NT2/D1 (cell line): ENCODE data around the gene SFXN3.

ENCODE experiments used
- DNase-seq: peaks from one replicate; pipeline ENCODE4 v3.0.0-alpha.2; 2011; ENCODE audit warnings: low read depth, low spot score
- H3K27me3 ChIP-seq: 2 replicates; pipeline ENCODE4 v1.6.0; 2011; ENCODE audit warnings: mild to moderate bottlenecking; ENCODE audit not compliant: insufficient read length, insufficient read depth
- H3K36me3 ChIP-seq: 2 replicates; pipeline ENCODE4 v1.6.1; 2011; ENCODE audit warnings: mild to moderate bottlenecking, low read length, mixed read lengths; ENCODE audit not compliant: insufficient read depth, insufficient read length
- H3K4me1 ChIP-seq: 2 replicates; pipeline ENCODE4 v1.5.1; 2011; ENCODE audit not compliant: insufficient read depth, insufficient read length
- H3K4me3 ChIP-seq: 2 replicates; pipeline ENCODE4 v1.5.1; 2011; ENCODE audit warnings: low read depth; ENCODE audit not compliant: insufficient read length
- H3K9ac ChIP-seq: 2 replicates; pipeline ENCODE4 v1.6.0; 2011; ENCODE audit warnings: low read depth; ENCODE audit not compliant: insufficient read length
- H3K9me3 ChIP-seq: 2 replicates; pipeline ENCODE4 v1.5.1; 2011; ENCODE audit warnings: mild to moderate bottlenecking, low read length; ENCODE audit not compliant: insufficient read depth
- SUZ12 ChIP-seq: IDR thresholded peaks from 2 replicates; pipeline ENCODE4 v1.6.1; 2011; ENCODE audit not compliant: insufficient read length, insufficient read depth; ENCODE audit errors: extremely low read depth
- YY1 ChIP-seq: IDR thresholded peaks from 2 replicates; pipeline ENCODE4 v1.6.1; 2011; ENCODE audit not compliant: insufficient read length, insufficient read depth
- ZNF274 ChIP-seq: IDR thresholded peaks from 2 replicates; pipeline ENCODE4 v1.6.1; 2011; ENCODE audit warnings: mild to moderate bottlenecking, low read depth, low read length

SFXN3 gene

DNA sequence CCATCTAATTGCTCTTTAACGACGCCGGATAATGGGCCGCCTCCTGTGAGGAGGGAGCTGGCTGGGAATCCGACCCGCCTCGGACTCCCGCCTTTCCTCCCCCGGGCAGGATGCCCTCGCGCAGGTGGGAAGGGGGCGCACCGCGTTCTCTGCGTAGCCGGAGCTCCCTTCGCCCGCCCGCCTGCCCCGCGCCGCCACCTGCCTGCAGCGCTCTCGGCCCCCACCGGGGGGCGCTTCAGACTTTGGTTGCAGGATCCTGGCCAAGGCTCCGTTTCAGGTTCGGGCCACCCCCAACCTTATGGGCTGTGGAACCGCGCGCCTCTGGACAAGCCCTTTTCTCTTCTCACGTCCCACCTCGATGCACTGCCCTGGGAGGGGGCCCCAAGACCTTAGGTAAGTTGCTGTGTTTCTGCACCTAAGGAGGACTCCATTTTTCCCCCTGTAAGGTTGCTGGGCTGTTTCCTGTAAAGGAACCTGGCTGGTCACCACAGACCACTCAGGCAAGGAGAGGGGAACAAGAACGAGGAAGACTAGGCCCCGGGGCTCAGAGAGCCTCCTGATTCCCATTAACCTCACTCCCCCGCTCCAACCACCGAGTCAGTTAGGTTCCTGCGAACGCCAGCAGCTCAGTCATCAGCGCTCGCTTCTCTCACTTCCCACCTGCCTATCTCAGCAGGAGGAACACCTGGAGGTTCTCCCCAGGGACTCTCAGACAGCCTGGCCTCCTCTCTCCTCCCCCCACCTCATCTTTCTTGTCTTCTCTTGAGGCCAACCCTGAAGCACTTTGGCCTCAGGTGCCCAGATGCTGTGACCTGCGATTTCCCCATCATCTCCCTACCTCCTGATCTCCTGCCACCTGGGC lies 19.4 kb downstream of the SFXN3 start:
- H3K27me3 ChIP-seq = peaks cover 5% of the 10 kb centered on the region

DNA sequence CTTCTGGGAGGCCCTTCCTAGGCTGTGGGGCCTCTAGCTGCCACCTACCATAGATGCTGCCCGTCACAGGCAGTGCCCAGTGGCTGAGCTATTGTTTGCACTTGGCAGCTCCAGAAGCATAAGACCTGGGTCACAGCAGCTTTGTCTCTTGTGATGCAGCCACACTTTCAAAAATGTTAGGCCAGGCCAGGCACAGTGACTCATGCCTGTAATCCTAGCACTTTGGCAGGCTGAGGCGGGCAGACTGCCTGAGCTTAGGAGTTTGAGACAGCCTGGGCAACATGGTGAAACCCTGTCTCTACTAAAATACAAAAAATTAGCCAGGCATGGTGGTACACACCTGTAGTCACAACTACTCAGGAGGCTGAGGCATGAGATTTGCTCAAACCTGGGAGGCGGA lies 21.3 kb downstream of the SFXN3 start:
- Histone ChIP-seq H3K9ac (no peak overlapping the region), H3K4me3 (no peak overlapping the region), H3K27me3 (peaks cover 5% of the 10 kb centered on the region), H3K36me3 (peaks cover 15% of the 10 kb centered on the region), H3K9me3 (no peaks in the 10 kb centered on the region), H3K4me1 (peaks cover 6% of the 10 kb centered on the region)
- TF ChIP-seq SUZ12 = no peak
- no peak for TF ChIP-seq ZNF274
- TF ChIP-seq YY1 = no peak
- DNase-seq = no peak

More for the DNA sequence above, 19.4 kb downstream of the SFXN3 start:
- Histone ChIP-seq H3K4me3 (peak overlapping the region; percentile 4), H3K4me1 (peaks cover 6% of the 10 kb centered on the region), H3K36me3 (peaks cover 7% of the 10 kb centered on the region), H3K9me3 (no peaks in the 10 kb centered on the region), H3K9ac (peak overlapping the region; percentile 50)
- no peak for DNase-seq
- TF ChIP-seq ZNF274 (no peak), YY1 (no peak), SUZ12 (no peak)

DNA sequence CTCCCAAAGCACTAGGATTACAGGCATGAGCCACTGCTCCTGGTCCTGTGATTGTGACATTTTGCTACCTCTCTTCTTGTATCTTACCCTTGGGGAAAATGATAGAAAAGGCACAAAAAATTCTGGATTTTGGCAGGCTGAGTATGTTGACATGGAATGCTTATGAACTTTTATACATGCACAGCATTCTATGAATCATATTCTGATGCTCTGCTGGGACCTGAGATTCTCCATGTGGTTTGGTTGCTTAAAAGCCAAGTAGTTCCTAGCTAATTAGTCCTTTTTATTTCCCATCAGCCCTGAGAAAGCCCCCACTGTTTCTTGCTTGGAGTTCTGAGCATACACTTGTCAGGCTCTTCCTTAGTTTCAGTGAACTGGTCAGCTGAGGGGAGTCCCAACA lies 22.5 kb downstream of the SFXN3 start:
- no peak for TF ChIP-seq YY1
- TF ChIP-seq ZNF274 = no peak
- TF ChIP-seq SUZ12 = no peak
- Histone ChIP-seq H3K9ac (no peak overlapping the region), H3K27me3 (peaks cover 5% of the 10 kb centered on the region), H3K9me3 (no peaks in the 10 kb centered on the region), H3K36me3 (peaks cover 19% of the 10 kb centered on the region), H3K4me1 (peaks cover 6% of the 10 kb centered on the region), H3K4me3 (no peak overlapping the region)
- DNase-seq = no peak

DNA sequence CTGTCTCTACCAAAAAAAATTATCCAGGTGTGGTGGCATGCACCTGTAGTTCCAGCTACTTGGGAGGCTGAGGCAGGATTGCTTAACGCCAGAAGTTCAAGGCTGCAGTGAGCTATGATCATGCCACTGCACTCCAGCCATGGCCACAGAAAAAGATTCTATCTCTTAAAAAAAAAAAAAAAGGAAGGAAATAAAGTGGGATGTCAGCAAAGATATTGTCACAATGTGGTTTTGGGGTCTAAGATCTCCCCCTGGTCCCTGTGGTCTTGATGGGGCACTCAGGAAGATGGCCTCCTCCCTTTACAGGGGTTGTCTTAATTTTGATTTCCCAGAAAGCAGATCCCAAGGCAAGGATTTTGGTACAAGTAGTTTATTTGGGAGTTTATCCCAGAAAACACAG lies 23.3 kb downstream of the SFXN3 start:
- Histone ChIP-seq H3K9me3 (no peaks in the 10 kb centered on the region), H3K36me3 (peaks cover 19% of the 10 kb centered on the region), H3K4me3 (no peak overlapping the region), H3K4me1 (peaks cover 6% of the 10 kb centered on the region), H3K27me3 (peaks cover 5% of the 10 kb centered on the region), H3K9ac (no peak overlapping the region)
- DNase-seq = no peak
- TF ChIP-seq ZNF274 (no peak), YY1 (no peak), SUZ12 (no peak)

DNA sequence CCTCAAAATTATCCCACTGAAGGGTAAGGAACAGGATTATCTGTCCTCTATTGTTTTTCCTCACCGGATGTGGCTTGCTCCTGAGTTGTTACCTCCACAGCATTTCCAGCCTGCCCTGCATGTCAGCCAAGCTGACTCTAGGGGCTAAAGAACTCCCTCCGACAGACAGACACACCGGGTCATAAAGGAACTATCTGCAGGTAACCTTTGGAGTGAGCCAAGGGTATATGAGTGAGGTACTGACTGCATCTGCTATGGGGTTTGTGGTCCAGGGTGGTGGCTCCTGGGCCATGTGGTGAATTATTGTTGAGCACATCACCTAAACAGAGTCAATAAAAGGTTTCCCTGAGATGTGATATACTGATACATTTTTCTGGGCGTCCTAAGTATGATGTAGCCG lies 23.8 kb downstream of the SFXN3 start:
- no peak for DNase-seq
- TF ChIP-seq SUZ12 (no peak), ZNF274 (no peak), YY1 (no peak)

DNA sequence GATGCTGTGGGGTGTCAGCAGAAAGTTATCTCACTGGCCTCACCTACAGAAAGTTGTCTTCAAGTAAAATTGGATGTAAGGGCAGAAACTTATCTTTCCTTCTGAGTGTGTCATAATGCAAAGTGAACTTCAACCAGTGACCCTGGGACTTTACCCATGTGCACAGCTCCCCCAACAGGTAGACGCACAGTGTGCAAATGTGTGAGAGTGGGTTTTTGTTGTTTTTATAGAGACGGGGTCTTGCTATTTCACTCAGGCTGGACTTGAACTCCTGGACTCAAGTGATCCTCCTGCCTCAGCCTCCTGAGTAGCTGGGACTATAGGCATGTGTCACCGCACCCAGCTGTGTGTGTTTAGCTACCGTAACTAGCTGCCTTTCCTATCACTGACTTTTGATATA lies 24.4 kb downstream of the SFXN3 start:
- TF ChIP-seq ZNF274 = no peak
- TF ChIP-seq YY1 = no peak
- no peak for TF ChIP-seq SUZ12
- H3K36me3 ChIP-seq = peaks cover 19% of the 10 kb centered on the region
- DNase-seq = no peak
- no peaks in the 10 kb centered on the region for H3K9me3 ChIP-seq
- H3K4me1 ChIP-seq = peaks cover 5% of the 10 kb centered on the region
- no peak overlapping the region for H3K9ac ChIP-seq
- peaks cover 2% of the 10 kb centered on the region for H3K27me3 ChIP-seq
- no peak overlapping the region for H3K4me3 ChIP-seq

More for the DNA sequence above, 23.8 kb downstream of the SFXN3 start:
- Histone ChIP-seq H3K9me3 (no peaks in the 10 kb centered on the region), H3K36me3 (peaks cover 19% of the 10 kb centered on the region), H3K9ac (no peak overlapping the region), H3K4me3 (no peak overlapping the region), H3K27me3 (peaks cover 4% of the 10 kb centered on the region), H3K4me1 (peaks cover 6% of the 10 kb centered on the region)

DNA sequence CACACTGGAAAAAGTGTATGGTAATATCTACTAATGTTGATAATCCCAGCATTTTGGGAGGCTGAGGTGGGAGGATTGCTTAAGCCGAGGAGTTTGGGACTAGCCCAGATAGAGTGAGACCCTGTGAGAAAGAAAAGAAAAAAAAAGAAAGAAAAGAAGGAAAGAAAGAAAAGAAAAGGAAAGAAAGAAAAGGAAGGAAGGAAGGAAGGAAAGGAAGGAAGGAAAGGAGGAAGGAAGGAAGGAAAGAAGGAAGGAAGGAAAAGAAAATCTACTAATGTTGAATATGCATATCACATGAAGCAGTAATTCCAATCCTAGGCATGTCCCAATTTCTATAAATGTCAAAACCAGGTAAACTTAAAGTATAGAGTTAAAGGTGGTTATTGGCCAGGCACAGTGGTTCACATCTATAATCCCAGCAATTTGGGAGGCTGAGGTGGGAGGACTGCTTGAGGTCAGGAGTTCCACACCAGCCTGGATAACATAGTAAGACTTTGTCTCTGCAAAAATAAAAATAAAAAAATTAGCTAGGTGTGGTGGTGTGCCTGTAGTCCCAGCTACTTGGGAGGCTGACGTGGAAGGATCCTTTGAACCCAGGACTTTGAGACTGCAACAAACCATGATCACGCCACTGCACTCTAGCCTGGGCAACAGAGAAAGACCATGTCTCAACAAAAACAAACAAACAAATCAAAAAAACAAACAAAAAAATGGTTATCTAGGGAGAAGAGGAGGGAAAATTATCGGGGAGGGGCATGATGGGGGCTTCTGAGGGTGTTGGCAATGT lies 25.5 kb downstream of the SFXN3 start:
- no peak for DNase-seq
- Histone ChIP-seq H3K4me1 (no peaks in the 10 kb centered on the region), H3K27me3 (peaks cover under 1% of the 10 kb centered on the region), H3K9me3 (no peaks in the 10 kb centered on the region), H3K4me3 (no peak overlapping the region), H3K36me3 (peaks cover 19% of the 10 kb centered on the region), H3K9ac (no peak overlapping the region)
- no peak for TF ChIP-seq SUZ12
- no peak for TF ChIP-seq YY1
- TF ChIP-seq ZNF274 = no peak
